ENCODE data around the gene KCNJ3.
A peak's percentile ranks its signal among the peaks of the same experiment; 100 is the strongest.

Gene KCNJ3

DNA sequence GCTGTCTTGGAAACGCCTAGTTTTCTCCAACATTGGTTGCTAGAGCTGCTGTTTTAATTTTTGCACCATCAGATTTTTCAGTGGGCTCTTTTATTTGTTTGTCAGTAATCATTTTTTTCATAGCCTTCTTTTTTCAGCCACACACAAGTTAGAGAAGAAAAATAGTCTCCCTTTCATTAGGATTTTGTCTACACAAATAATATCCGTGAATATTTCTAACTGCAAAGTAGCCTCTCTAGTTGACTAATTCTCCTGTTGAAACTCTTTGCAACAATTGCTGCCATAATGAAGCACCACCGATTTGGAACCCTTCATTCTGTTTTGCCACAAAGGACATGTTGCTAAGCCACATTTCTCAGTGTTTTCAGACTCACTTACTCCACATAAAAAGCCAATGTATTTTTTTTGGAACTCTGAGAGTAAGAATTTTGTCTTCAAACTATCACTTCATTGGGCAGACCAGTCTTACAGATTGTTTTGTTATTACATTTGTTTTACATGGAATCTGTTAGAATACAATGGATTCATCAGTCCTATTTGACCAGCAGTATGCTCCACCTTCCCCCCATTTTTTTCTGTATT, 9.6 kb downstream of the KCNJ3 start:
- no peak for DNase-seq

DNA sequence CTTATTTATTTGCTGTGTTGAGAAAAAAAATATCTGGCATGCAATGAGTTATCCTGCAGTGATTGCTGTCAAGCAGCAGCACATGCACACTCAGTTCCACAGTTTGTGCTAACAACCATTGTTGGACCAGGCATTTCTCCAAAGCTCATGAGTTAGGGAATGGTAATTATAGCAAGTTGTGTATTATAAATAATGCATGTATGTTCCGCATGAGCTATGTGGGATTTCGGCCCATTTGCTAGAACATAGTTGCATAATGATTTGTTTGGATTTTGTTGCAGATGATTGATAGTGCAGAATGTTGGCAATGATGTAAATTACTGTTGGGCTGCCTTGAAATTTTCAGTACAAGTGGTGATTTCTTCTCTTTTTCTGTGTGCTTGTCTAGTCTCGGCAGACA, 10.7 kb downstream of the KCNJ3 start:
- DNase-seq = peak; percentile 45

DNA sequence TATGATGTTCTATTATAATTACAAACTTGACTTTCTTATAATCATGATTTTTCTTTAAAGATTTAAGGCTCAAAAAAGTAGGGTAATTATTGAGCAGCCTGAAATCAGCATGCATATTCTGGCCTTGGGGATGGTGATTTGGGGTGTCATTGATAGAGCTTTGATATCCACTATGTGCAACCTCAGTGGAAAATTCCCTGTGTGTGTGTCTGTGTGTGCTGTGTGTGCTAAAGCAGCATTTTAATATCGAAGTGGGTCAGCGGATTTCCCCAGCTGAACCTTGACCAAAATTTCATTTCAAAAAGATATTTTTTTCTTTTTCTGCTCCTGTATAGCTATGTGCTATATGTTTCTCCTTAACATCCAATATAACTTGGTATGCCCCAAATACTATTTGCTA, 11.6 kb downstream of the KCNJ3 start:
- DNase-seq = no peak

DNA sequence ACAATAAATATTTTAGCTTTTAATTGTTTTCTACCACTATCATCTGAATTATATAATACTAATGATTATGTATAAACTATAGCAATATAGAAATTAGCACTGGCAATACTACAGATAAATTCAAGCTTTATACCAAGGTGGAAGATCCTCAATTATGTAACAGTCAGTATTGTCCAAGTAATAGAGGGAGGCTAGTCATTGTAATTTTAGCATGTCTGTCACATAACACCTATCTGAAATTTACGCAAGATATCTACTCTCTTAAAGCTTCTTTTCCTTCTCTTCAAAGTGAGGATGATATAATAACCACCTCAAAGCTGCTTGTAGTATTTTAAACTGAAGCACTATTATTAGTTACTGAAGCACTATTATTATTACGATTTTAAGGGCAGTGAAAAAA, 12.2 kb downstream of the KCNJ3 start:
- no peak for DNase-seq

DNA sequence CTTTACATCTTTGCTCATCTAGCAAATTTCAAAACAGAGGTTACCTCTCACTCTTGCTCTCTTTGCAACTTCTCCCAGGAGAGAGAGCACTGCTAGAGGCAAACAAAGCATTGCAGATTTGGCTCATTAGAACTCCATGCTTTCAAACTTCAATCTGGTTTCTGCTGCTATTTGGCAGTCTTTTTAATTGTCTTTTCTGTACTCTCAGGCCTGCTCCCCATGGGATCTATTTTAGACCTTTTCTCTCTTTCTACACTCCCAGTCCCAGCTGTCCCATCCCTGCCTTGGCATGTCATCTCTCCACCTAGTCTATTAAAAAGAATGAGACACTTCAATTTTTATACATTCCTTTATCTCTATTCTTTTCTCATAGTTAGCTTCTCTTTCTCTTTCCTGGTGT, 15.2 kb downstream of the KCNJ3 start:
- no peak for DNase-seq

DNA sequence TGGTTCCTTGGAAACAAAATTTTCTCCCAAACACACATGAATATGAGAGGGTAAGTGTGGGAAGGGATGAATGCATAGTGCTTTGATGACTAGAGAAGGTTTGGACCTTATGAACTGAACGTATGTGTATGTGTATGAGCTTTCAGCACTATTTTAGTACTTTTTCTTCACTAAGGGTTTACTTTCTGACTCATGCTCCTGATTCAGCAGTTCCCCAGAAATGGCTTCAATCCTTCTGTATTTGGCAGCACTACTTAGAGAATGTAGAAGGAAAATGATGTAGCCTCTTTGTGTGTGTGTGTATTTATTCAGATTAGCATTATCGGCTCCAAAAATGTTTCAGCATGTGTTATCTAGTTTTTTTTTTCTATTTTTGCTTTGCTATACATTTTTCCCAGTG, 22.2 kb downstream of the KCNJ3 start:
- DNase-seq = no peak

DNA sequence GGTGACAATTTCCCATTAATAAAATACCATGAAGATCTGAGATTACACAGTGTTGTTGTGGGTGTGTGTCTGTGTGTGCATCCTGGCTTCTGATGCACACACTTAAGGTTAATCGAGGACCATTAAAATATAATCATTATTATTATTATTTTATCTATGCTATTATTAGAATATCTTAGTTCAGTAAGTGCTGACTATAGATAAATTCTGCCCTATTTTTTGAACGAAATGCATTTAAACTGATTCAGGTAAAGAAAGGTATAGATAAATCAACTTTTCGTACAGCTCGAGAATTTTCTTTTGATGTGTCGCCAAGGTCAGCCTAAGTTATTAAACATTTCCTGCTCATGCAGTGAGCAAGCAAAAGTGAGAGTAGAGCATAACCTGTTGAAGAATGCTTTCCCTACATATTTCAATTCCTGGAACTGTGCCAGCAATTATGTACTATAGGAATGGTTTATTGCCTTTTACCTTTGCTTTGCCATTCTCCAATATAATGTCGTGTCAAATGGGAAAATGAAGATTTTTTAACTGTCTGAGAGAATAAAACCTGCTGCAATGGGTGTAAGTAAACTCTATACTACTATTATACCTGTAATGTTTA, 25.8 kb downstream of the KCNJ3 start:
- DNase-seq = no peak

DNA sequence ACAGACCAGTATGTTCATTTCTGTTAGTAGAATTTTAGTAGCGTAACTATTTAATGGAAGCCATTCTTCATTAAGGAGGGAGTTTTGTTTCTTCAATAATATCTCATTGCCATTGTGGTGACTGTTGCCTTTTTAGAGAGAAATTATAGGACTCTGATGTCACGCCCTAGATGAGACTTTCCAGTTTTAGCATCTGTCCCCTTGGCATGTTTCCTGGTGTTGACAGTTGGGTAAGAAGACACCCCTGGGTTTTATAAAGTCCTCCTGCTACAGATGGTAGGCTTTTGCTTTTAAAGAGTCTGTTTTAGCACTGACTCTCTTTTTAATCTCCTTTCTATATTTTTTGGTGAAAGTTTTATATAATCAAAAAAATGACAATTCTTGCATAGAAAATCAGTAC, 41.9 kb downstream of the KCNJ3 start:
- no peak for DNase-seq

DNA sequence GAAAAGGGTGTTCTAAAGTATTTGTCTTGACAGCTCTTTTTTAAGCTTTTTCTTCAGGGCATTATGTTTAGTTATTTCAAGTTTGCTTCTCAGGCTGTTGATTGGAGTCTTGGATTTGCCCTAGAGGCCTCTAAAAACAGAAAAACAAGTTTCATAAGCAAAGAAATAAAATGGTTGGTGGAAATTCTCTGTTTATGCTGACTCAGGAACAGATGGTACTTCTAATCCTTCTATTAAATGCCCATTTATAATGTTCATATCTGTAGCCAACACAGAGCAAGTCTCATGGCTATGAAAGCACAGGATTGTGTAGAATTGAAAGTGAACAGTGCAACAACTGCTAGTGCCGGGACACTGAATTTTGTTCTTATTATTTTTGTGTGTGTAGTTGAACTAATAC, 60.4 kb downstream of the KCNJ3 start:
- no peak for DNase-seq

DNA sequence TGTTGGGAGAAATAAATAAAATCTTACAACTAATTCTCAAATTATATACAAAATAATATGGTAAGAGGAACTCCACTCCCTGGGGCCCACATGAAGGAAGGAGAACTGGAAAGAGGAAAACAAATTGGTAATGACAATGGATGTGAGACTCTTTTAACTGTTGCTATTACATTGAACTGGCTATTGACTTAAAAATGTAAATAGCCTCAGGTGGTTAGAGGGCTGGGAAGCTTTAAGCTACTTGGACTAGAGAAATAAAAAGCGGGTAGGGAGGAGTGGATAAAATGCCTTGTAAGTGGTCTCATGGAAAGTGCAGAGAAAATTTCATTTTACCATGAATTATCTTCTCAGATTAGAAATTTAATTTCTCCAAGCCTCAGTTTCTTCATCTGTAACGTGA, 64.1 kb downstream of the KCNJ3 start:
- DNase-seq = no peak

DNA sequence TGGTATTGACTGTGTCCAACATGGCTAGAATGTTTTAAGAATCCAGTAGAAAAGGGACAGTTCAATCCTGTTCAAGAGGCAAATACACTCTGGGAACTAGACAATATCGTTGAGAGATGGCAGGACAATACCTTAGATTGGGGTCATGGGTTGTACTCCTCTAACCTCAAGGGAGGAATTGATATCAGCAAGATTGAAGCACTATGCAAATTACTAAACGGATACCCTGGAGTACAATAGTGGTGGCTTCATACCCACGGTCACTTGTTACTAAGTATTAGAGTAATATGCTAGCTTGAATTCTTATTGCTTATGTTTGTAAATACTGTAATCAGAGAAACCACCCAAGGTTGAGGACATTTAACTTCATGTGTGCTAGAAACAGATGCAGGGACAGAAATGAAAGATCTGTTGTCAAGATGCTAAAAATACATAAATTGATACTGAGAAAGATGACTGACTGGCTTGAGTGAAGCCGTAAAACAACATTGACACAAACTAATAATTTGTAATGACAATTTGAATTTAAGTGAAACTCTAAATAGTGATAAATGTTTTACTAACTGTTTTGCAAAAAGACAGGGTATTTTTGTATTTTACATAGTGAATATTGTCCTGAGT, 73.3 kb downstream of the KCNJ3 start:
- DNase-seq = no peak

DNA sequence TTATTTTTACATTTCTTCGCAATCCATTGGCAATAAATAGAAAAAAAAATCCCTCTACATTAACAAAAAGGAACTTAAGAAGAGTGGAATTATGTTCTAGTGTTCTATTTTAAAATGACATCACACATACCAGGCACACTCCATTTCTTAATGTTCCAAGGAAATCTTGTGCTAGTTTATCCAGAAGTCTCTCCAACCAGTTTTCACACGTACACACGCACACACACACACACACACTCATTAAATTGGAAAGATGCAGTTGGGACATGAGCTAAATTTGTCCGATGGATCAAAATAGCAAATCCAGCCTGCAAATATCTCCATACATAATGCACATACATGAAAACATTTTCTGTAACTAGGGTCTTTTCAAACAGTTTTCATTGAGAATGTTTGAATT, 78.3 kb downstream of the KCNJ3 start:
- DNase-seq = no peak

DNA sequence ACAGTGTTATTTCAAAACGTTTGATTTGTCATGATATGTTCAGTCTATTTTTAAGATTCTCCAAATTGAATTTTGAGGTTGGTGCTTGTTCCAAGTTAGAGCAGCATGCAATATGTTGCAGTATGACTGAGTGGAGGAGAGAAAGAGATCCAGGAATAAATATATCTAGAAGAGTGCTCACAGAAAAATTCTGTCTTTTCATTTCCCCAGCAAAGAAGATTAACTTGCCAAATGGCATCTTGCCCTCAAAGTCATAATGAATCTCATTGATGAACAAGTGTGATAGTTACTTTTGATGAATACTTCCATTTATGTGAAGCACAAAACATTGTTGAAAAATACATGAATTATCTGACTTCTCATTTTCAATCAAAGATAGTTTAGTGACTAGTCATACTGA, 95.9 kb downstream of the KCNJ3 start:
- no peak for DNase-seq

DNA sequence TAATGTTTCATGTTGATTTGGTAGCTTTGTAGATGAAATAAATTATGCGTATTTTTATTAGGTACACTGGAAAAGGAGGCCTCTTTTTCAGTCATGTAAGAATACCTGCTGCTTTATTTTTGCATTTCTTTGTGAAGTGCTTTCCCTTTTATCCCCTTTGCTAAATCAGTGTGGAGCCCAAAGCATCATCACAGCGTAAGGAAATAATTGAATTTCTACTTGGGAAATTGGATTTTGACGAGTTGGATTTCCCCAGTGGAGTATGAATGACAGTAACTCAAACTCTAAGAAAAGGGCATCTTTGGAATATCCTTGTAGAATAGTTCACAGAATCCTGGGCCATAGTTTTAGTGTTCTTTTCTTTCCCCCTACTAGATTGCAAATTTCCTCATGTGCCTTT, 97.2 kb downstream of the KCNJ3 start:
- DNase-seq = no peak

DNA sequence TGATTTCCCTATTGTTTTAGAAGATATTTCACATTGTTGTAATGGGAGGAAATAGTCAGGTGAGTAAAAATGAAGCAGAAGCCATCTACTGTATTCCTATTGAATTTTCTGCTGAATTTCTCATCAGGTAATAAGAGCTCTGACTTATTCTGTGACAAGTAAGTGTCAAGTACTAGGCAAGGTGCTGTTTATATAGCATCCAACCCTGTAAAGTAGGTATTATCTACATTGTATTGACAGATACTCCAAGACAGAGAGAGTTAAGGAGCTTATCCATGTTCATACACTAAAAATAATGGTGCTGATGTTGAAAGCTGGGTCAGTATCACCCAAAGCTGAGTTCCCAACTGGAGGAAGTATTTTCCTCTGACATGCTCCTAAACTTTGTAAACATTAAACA, 106.0 kb downstream of the KCNJ3 start:
- DNase-seq = no peak

DNA sequence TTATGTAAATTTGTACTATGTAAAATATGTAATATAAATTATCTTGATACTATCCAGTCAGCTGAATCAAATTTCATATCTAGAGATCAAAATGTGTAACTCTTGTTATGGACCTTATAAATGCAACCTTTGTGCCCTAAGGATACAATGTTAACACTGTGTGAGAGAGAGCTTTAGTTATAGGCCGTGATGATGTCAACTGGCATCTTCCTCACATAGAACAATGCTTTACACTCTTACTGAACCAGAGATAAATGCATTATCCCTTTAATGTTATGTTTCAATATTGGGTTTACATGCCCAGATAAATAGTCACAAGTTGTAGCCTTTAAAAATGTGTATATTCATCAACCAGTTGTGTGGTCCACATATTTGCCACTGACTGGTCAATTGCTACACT, 115.1 kb downstream of the KCNJ3 start:
- no peak for DNase-seq

DNA sequence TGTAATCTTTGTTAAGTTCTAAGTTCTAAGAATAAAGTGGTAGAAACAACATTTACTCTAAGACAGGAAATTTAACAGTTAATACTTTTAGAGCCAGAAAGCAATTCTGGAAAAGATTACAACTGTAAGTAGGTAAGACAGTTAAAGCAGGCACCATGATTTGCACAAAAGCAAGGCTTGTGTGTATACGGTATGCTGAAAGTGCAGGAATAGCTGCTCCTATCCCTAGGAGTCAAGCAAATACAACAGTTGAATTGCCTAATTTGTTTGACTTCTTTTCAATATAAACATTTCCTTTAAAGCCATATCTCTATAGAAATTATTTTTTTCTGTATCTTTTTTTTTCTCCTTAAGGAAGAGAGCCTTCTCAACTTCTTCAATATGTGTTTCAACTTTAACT, 116.4 kb downstream of the KCNJ3 start:
- DNase-seq = no peak

DNA sequence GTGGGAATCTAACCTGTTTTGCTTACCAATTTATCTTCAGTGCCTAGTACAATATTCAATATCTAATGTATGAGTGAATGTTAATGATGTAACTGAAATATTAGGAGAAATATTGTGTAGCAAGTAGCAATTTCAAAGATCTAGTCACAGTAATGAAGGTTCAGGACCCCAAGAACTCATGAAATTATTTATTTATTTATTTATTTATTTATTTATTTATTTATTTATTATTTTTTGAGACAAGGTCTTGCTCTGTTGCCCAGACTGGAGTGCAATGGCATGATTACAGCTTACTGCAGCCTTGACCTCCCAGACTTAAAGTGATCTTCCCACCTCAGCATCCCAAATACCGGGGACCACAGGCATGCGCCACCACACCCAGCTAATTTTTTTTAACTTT, 126.9 kb downstream of the KCNJ3 start:
- no peak for DNase-seq

DNA sequence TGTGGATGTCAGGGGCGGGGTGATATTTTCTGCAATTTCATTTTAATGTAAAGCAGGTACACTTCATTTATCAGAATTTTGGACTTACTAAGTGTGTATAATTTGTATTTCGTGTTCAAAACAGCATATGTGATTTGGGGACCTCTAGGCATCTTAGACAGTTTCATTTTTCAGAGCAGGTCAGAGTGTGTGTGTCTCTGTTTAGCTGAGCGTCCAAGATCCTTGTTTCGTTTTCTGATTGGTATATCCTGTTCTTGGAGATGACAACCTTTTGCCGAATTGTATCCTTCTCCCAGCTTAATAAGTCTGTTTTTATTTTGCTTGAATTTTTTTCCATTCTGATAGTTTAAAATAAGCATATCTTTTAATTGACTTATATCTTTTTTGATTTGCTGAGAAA, 128.3 kb downstream of the KCNJ3 start:
- no peak for DNase-seq

DNA sequence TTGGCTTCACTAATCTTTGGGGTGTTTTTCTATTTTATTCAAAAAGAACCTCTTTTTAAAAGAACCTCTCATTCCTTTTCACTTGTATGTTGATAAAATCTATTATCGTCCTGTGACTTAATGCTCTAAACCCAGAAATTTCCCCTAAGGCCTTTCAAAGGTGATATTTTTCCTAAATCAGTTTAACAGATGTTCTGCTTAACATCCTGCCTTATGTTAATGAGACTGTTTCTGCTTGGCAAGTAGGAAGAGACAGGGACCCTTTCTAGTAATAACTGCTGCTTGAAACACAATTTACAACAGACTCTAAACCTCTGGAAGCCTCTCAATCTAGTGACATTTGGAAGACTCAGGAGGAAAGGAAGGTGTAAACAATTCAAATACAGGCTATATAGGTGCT, 128.8 kb downstream of the KCNJ3 start:
- DNase-seq = no peak

DNA sequence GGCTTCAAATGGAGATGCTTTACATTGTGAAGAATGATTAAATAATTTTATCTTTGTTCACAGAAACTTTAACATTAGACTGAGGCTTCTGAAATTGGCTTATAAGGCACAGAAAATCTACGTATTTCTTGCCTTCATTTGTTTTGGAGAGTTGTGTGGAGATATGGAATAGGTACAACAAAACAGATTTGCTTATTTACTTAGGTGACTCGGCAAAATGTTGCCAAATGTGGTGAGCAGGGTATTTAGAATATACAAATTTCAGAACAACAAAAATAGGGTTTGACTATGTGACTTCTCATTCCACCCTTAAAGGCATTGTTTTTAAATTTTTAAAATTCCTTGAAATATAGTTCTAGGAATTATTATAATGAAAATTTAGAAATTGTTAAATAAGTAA, 134.2 kb downstream of the KCNJ3 start:
- no peak for DNase-seq

DNA sequence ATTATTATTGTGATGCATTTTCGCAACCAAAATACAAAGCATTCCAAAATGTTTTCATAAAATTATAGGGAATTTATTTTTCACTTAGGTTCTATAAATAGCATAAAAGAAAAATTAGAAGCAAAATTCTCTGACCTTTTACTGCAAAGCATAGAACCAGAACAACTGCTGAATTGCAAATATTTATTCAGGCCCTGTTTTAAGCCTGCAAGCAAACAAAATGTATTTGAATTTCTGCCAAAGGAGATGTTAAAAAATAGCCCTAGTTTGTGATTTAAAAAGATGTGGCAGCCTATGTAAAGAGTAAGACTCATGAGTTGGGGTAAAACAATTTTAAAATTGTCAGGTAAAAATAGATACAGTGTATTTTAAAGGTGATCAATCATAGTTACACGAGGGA, 138.1 kb downstream of the KCNJ3 start:
- DNase-seq = no peak

DNA sequence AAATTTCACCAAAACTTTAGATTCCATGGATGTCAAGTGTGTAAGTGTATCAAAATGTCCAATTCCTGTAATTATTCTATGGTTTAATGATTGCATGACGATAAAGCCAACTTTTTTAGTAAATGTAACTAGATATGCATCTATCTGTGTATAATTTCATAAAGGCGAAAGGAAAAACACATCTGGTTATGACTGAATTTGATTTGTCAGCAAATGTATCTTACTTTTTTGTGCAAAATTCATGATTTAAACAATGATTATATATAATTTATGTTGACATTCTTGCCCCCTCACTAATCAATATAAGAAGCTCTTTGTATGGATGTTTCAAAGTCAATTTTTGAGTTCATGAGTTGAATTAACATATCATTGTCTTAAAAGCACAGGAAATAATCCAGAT, 138.5 kb downstream of the KCNJ3 start:
- no peak for DNase-seq

DNA sequence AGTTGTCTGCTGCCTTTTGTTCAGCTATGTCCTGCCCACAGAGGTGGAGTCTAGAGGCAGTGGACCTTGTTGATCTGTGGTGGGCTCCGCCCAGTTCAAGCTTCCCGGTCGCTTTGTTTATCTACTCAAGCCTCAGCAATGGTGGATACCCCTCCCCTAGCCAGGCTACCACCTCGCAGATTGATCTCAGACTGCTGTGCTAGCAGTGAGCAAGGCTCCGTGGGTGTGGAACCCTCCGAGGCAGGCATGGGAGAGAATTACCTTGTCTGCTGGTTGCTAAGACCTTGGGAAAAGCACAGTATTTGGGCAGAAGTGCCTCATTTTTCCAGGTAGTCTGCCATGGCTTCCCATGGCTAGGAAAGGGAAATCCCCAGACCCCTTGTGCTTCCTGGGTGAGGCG, 146.0 kb downstream of the KCNJ3 start:
- no peak for DNase-seq

DNA sequence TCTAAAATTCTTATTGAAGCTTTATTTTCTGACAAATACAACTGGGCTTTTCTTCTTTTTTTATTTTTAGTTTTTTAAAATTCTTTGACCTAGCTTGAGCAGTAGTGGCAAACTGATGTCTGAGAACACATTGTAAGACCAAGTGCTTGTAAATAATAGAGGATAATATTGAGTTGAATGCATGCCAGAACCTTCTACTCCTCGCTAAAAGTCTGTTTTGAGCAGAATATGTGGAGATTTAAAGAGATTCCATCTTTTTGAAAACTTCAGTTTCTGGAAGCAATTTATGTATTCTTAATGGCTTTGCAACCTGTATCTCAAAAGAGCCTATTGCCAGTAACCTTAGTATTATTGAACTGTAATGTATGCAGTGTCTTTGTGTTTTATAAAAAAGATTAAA, 148.3 kb downstream of the KCNJ3 start:
- no peak for DNase-seq
